Natural killer cell (primary cell): ENCODE data around the gene TFR2. TPM values are rescaled to one million over a fixed set of nuclear protein-coding genes. Genes with fewer than 3 reads are reported as not detected.
A peak's percentile ranks its signal among the peaks of the same experiment; 100 is the strongest.

Experiments
- ATAC-seq, 3 donors: fragments of 150-1000 bp in 2 of 3; fragments of 200-7000 bp in 1 of 3; cut with Tn5 transposase; 1 replicate in 1 of 3; 2 replicates in 2 of 3; pipeline ENCODE4 v1.10.0; 2021; ENCODE audit warnings: mild to moderate bottlenecking in 2 of 3, moderate library complexity in 2 of 3
- DNase-seq, 2 donors: peaks; one replicate each; pipeline versions ENCODE4 v3.0.0 to v3.0.0-alpha.2; 2013 to 2021; ENCODE audit warnings: mixed read lengths in 1 of 2
- H3K27ac ChIP-seq: one replicate; pipeline ENCODE4 v1.5.1; 2013; ENCODE audit warnings: mild to moderate bottlenecking, low read length
- H3K27me3 ChIP-seq: one replicate; pipeline ENCODE4 v1.6.1; 2013; ENCODE audit warnings: low read length; ENCODE audit not compliant: control insufficient read depth, insufficient read depth
- H3K36me3 ChIP-seq: one replicate; pipeline ENCODE4 v1.6.1; 2013; ENCODE audit warnings: low read length; ENCODE audit not compliant: control insufficient read depth, insufficient read depth
- H3K4me1 ChIP-seq: one replicate; pipeline ENCODE4 v1.6.1; 2013; ENCODE audit warnings: low read length; ENCODE audit not compliant: control insufficient read depth, insufficient read depth
- H3K4me3 ChIP-seq: one replicate; pipeline ENCODE4 v1.5.1; 2013; ENCODE audit warnings: low read length
- H3K9me3 ChIP-seq: one replicate; pipeline ENCODE4 v1.6.1; 2013; ENCODE audit warnings: low read length; ENCODE audit not compliant: control insufficient read depth, insufficient read depth
- H3K27ac Mint-ChIP-seq, 2 donors: one replicate each; pipeline ENCODE4 v1.8.0; 2022; ENCODE audit warnings: mild to moderate bottlenecking in 2 of 2, mixed read lengths in 2 of 2, moderate library complexity in 1 of 2
- H3K27me3 Mint-ChIP-seq, 2 donors: one replicate each; pipeline ENCODE4 v1.8.0; 2022; ENCODE audit warnings: low read depth in 2 of 2, mixed read lengths in 2 of 2
- H3K36me3 Mint-ChIP-seq: one replicate; pipeline ENCODE4 v1.8.0; 2022; ENCODE audit warnings: mixed read lengths
- H3K4me1 Mint-ChIP-seq, 2 donors: one replicate each; pipeline ENCODE4 v1.8.0; 2022; ENCODE audit warnings: mixed read lengths in 2 of 2
- H3K4me3 Mint-ChIP-seq: one replicate; pipeline ENCODE4 v1.8.0; 2022; ENCODE audit warnings: mild to moderate bottlenecking, moderate library complexity, mixed read lengths
- H3K9me3 Mint-ChIP-seq, 2 donors: one replicate each; pipeline ENCODE4 v1.8.0; 2022; ENCODE audit warnings: mixed read lengths in 2 of 2
- CTCF ChIP-seq: fragments of 200-600 bp; IDR thresholded peaks from one replicate; pipeline ENCODE4 v1.8.0; 2022; ENCODE audit warnings: antibody characterized with exemption
- WGBS: methylation state at CpG from one replicate; pipeline ENCODE4 v1.1.7; 2013; ENCODE audit warnings: missing lambda C conversion rate; ENCODE audit not compliant: insufficient coverage; 5-methylcytosine and 5-hydroxymethylcytosine counted together
- intact Hi-C: fragments of 100-400 bp; cut with micrococcal nuclease; formaldehyde crosslinking; loops from one replicate; pipeline ENCODE4 v1.14.2; 2022
- total RNA-seq, 4 donors: library from RNA; stranded (reverse); fragments of 120-200 nt in 1 of 4; gene quantifications; one replicate each; pipeline versions ENCODE4 v1.2.3 to v1.2.4, GENCODE V29; 2013 to 2022

TFR2 gene
- total RNA-seq, 3 donors from 2014 or later (not counting 1 experiment from before 2014, with no cell fraction given) = 9.8 to 13.8 (median 12.0) TPM

- intact Hi-C loops = no loop called here
- DNase-seq (peak in 1 of 2 donors; percentile 33), ATAC-seq (no peak)
- no peak for TF ChIP-seq CTCF
- Histone ChIP-seq H3K4me1 (peaks cover 42% of the 10 kb centered on the region), H3K27me3 (no peaks in the 10 kb centered on the region), H3K36me3 (peaks cover 28% of the 10 kb centered on the region), H3K9me3 (no peaks in the 10 kb centered on the region), H3K4me3 (no peak overlapping the region), H3K27ac (no peak overlapping the region)
- WGBS = 93% methylated on average over 26 of the region's 26 CpGs
- H3K36me3 Mint-ChIP-seq = no peaks in the 10 kb centered on the region
- H3K9me3 Mint-ChIP-seq = no peaks in the 10 kb centered on the region
- no peak overlapping the region for H3K4me3 Mint-ChIP-seq
- H3K27me3 Mint-ChIP-seq = no peaks in the 10 kb centered on the region
- H3K27ac Mint-ChIP-seq = peak overlapping the region in 1 of 2 donors; percentile 44
- H3K4me1 Mint-ChIP-seq = peaks cover 10 to 44% of the 10 kb centered on the region in 2 donors
Measured at GRCh38 chr7:100570954-100571828, 70.2 kb downstream of the TFR2 start.

Other genes with a start within 250 kb of the TFR2 start
- gene ZCWPW1, start 212.8 kb downstream of the TFR2 start, total RNA-seq = 1 to 10 TPM; 5.6 to 7.8 (median 7.2) TPM
- gene MEPCE, start 211.7 kb downstream of the TFR2 start, total RNA-seq = 10 to 100 TPM; 48.1 to 54.9 (median 54.1) TPM
- gene PPP1R35, start 205.1 kb downstream of the TFR2 start, total RNA-seq = 10 to 100 TPM; 41.0 to 45.1 (median 44.7) TPM
- 1 to 10 TPM; 2.3 to 4.1 (median 3.9) TPM for gene SPACDR, start 177.3 kb downstream of the TFR2 start, total RNA-seq
- 100 to 1,000 TPM; 140 to 173 (median 168) TPM for gene TSC22D4, start 162.3 kb downstream of the TFR2 start, total RNA-seq
- under 1 TPM in 2 of 3 donors, not detected in 1; 0.12 to 0.13 TPM for gene NYAP1, start 157.6 kb downstream of the TFR2 start, total RNA-seq
- 10 to 100 TPM; 21.5 to 32.6 (median 22.2) TPM for gene AGFG2, start 102.3 kb downstream of the TFR2 start, total RNA-seq
- 10 to 100 TPM; 25.9 to 46.4 (median 32.5) TPM for gene SAP25, start 67.7 kb downstream of the TFR2 start, total RNA-seq
- gene LRCH4, start 55.4 kb downstream of the TFR2 start, total RNA-seq = 100 to 1,000 TPM; 282 to 296 (median 289) TPM
- gene FBXO24, start 55.2 kb downstream of the TFR2 start, total RNA-seq = under 1 TPM; 0.45 to 0.94 (median 0.88) TPM
- 10 to 100 TPM; 18.4 to 24.8 (median 21.7) TPM for gene PCOLCE, start 39.2 kb downstream of the TFR2 start, total RNA-seq
- gene MOSPD3, start 29.0 kb downstream of the TFR2 start, total RNA-seq = 10 to 100 TPM; 14.5 to 15.9 (median 15.5) TPM
- gene ACTL6B, start 14.9 kb upstream of the TFR2 start, total RNA-seq = not detected
- 100 to 1,000 TPM; 194 to 227 (median 212) TPM for gene GNB2, start 32.2 kb upstream of the TFR2 start, total RNA-seq
- 100 to 1,000 TPM in 2 of 3 donors, 10 to 100 TPM in 1; 92.0 to 102 (median 101) TPM for gene GIGYF1, start 52.7 kb upstream of the TFR2 start, total RNA-seq
- 10 to 100 TPM; 17.6 to 22.1 (median 17.6) TPM for gene POP7, start 64.6 kb upstream of the TFR2 start, total RNA-seq
- gene EPO, start 78.9 kb upstream of the TFR2 start, total RNA-seq = not detected
- gene ZAN, start 92.0 kb upstream of the TFR2 start, total RNA-seq = not detected
- 1 to 10 TPM in 1 of 3 donors, under 1 TPM in 2; 0.66 to 1.5 (median 0.88) TPM for gene EPHB4, start 186.0 kb upstream of the TFR2 start, total RNA-seq
- 10 to 100 TPM; 35.0 to 44.2 (median 38.1) TPM for gene SLC12A9, start 211.2 kb upstream of the TFR2 start, total RNA-seq
- 1 to 10 TPM; 1.1 to 3.5 (median 1.5) TPM for gene TRIP6, start 225.8 kb upstream of the TFR2 start, total RNA-seq
- 100 to 1,000 TPM; 281 to 307 (median 288) TPM for gene SRRT, start 233.6 kb upstream of the TFR2 start, total RNA-seq
- gene UFSP1, start 248.2 kb upstream of the TFR2 start, total RNA-seq = 1 to 10 TPM; 1.0 to 1.9 (median 1.3) TPM